Measurements from ENCODE around the gene PITPNM3. TPM values are rescaled to one million over a fixed set of nuclear protein-coding genes. Genes with fewer than 3 reads are reported as not detected.

The PITPNM3 gene
- total and polyA plus RNA-seq, 2 experiments from 2014 or later: 1.0 to 1.5 TPM

- H3K9me3 Mint-ChIP-seq: no peaks in the 10 kb centered on the region; the same call in 1 of the 3 replicates
- no peak for ATAC-seq
- H3K27ac Mint-ChIP-seq: no peak overlapping the region
- 0 out of 2 replicates have a peak, but pooled peaks cover 3% of the 10 kb centered on the region for H3K4me1 ChIP-seq (ENCODE audit: insufficient read depth)
- H3K36me3 Mint-ChIP-seq (ENCODE audit: low read depth): no peaks in the 10 kb centered on the region
- 0 out of 2 replicates have a peak, but pooled peaks cover 3% of the 10 kb centered on the region for H3K9me2 ChIP-seq (ENCODE audit: insufficient read depth)
- H3K4me3 ChIP-seq: no peak overlapping the region
- no peaks in the 10 kb centered on the region for H3F3A ChIP-seq (replicated peaks; ENCODE audit: low read depth)
- no peaks in the 10 kb centered on the region for H3K27me3 ChIP-seq (ENCODE audit: insufficient read depth)
- TF ChIP-seq NANOG (IDR thresholded peaks at IDR 0.05; ENCODE audit: borderline replicate concordance): no peak
- no peak for TF ChIP-seq CREB1 (CRISPR knock-in tag; IDR thresholded peaks at IDR 0.05; ENCODE audit: low read depth)
- TF ChIP-seq POLR2AphosphoS5 (IDR thresholded peaks at IDR 0.05; ENCODE audit: low read depth): no peak
- no peak for TF ChIP-seq REST (IDR thresholded peaks at IDR 0.05; ENCODE audit: unreplicated experiment)
- no peak for TF ChIP-seq JUNB (IDR thresholded peaks at IDR 0.05; ENCODE audit: unreplicated experiment)
- no peak for TF ChIP-seq CTCF (conservative IDR thresholded peaks at IDR 0.05; ENCODE audit: low read depth in 2 of 2)
- no peaks in the 10 kb centered on the region for H3K36me3 ChIP-seq (ENCODE audit: insufficient read depth)
- DNase-seq (ENCODE audit: low spot score): no peak
- no peak overlapping the region for H3K4me2 ChIP-seq
- H4K20me1 ChIP-seq (replicated peaks; ENCODE audit: insufficient read depth): no peaks in the 10 kb centered on the region
- peak overlapping the region; percentile 38; the same call in 1 of the 2 replicates for H2AFZ ChIP-seq
- no peaks in the 10 kb centered on the region for H3K79me2 ChIP-seq (replicated peaks; ENCODE audit: insufficient read depth)
- no peak overlapping the region for H3K27ac ChIP-seq (ENCODE audit: low read depth)
- H3K27me3 Mint-ChIP-seq (ENCODE audit: insufficient read depth, low read depth, poor library complexity): peaks cover 3% of the 10 kb centered on the region
- no peak overlapping the region for H3K4me3 Mint-ChIP-seq
- peaks cover 6% of the 10 kb centered on the region for H3K4me1 Mint-ChIP-seq
Observed at GRCh38 chr17:6510321-6510977, 45.9 kb downstream of the PITPNM3 start.

- Histone ChIP-seq H3F3A (replicated peaks; ENCODE audit: low read depth) (no peaks in the 10 kb centered on the region), H2AFZ (peak overlapping the region; percentile 90; the same call in 1 of the 2 replicates), H3K27ac (ENCODE audit: low read depth) (no peak overlapping the region), H3K9me2 (ENCODE audit: insufficient read depth) (0 out of 2 replicates have a peak, but pooled peaks cover 3% of the 10 kb centered on the region), H3K79me2 (replicated peaks; ENCODE audit: insufficient read depth) (no peaks in the 10 kb centered on the region), H3K27me3 (ENCODE audit: insufficient read depth) (no peaks in the 10 kb centered on the region), H3K4me1 (ENCODE audit: insufficient read depth) (0 out of 2 replicates have a peak, but pooled peaks cover 3% of the 10 kb centered on the region), H3K36me3 (ENCODE audit: insufficient read depth) (no peaks in the 10 kb centered on the region), H3K4me2 (no peak overlapping the region), H3K4me3 (no peak overlapping the region), H4K20me1 (replicated peaks; ENCODE audit: insufficient read depth) (no peaks in the 10 kb centered on the region)
- Mint-ChIP-seq H3K36me3 (ENCODE audit: low read depth) (no peaks in the 10 kb centered on the region), H3K27ac (no peak overlapping the region), H3K9me3 (no peaks in the 10 kb centered on the region; the same call in 2 of the 3 replicates), H3K4me3 (no peak overlapping the region), H3K27me3 (ENCODE audit: insufficient read depth, low read depth, poor library complexity) (peaks cover 3% of the 10 kb centered on the region), H3K4me1 (peaks cover 9% of the 10 kb centered on the region)
- TF ChIP-seq JUNB (IDR thresholded peaks at IDR 0.05; ENCODE audit: unreplicated experiment): no peak
- no peak for TF ChIP-seq ETS1 (IDR thresholded peaks at IDR 0.05)
- no peak for TF ChIP-seq REST (IDR thresholded peaks at IDR 0.05; ENCODE audit: unreplicated experiment)
- DNase-seq (ENCODE audit: low spot score): no peak
- no peak for ATAC-seq
Observed at GRCh38 chr17:6509921-6510320, 46.4 kb downstream of the PITPNM3 start.
